HuH-7.5 (cell line): ENCODE results near the gene CAVIN1.
"Not testable (repeated sequence)": the region's sequence is repeated elsewhere in the genome, so short reads cannot be mapped to it uniquely, and the experiment has no call there.

Source experiments
- DNase-seq: peaks from one replicate; pipeline ENCODE4 v3.0.0; 2011; ENCODE audit warnings: low spot score

CAVIN1 gene

GRCh38 chr17:42431758-42432161 is 8.7 kb upstream of the CAVIN1 start:
- no peak for DNase-seq

- no peak for DNase-seq
Observed at GRCh38 chr17:42429726-42430447, 6.8 kb upstream of the CAVIN1 start.

- no peak for DNase-seq
Observed at GRCh38 chr17:42428141-42428944, 5.3 kb upstream of the CAVIN1 start.

- no peak for DNase-seq
Observed at GRCh38 chr17:42424991-42425610, 2.0 kb upstream of the CAVIN1 start.

- no peak for DNase-seq
Observed at GRCh38 chr17:42423766-42424165, 710 bp upstream of the CAVIN1 start.

GRCh38 chr17:42422412-42422957 is 571 bp downstream of the CAVIN1 start:
- no peak for DNase-seq

- DNase-seq = no peak
Observed at GRCh38 chr17:42421507-42422338, 1.3 kb downstream of the CAVIN1 start.

GRCh38 chr17:42421136-42421506 is 1.9 kb downstream of the CAVIN1 start:
- DNase-seq = no peak

GRCh38 chr17:42417981-42418380 is 5.1 kb downstream of the CAVIN1 start:
- DNase-seq = not testable (repeated sequence)

- no peak for DNase-seq
Observed at GRCh38 chr17:42414704-42415409, 8.2 kb downstream of the CAVIN1 start.

GRCh38 chr17:42413464-42414040 is 9.5 kb downstream of the CAVIN1 start:
- no peak for DNase-seq

GRCh38 chr17:42411905-42412679 is 11.0 kb downstream of the CAVIN1 start:
- no peak for DNase-seq

GRCh38 chr17:42411361-42411760 is 11.7 kb downstream of the CAVIN1 start:
- DNase-seq = no peak

GRCh38 chr17:42410319-42410685 is 12.8 kb downstream of the CAVIN1 start:
- no peak for DNase-seq

GRCh38 chr17:42409523-42410318 is 13.3 kb downstream of the CAVIN1 start:
- no peak for DNase-seq

- no peak for DNase-seq
Observed at GRCh38 chr17:42408061-42408460, 15.0 kb downstream of the CAVIN1 start.

- peak; percentile 72 for DNase-seq
Observed at GRCh38 chr17:42407289-42407836, 15.7 kb downstream of the CAVIN1 start.

- DNase-seq = no peak
Observed at GRCh38 chr17:42406615-42407288, 16.3 kb downstream of the CAVIN1 start.
